Temporal lobe (tissue), 2 donors: Measurements from ENCODE around the gene HOXD9. TPM values are rescaled to one million over a fixed set of nuclear protein-coding genes. Genes with fewer than 3 reads are reported as not detected.

Source experiments
- small RNA-seq: library from RNA; depleted of rRNA; stranded (forward); fragments of <200 nt; gene quantifications from one replicate; pipeline ENCODE3, GENCODE V24; 2014; ENCODE audit warnings: low replicate concordance
- total RNA-seq: library from RNA; depleted of rRNA; stranded (reverse); fragments of >200 nt; gene quantifications from one replicate; pipeline ENCODE4 v1.2.3, GENCODE V29; 2014

Gene HOXD9
- total RNA-seq, 1 donor from 2014 or later: not detected

Small RNAs within 50 kb of the gene (small RNA-seq; reads per million reads assigned to genes)
- 111 reads per million, percentile 97 among the genes with 10 or more reads in this experiment for gene MIR10B

Other genes starting within 250 kb of the HOXD9 start
- 48.9 TPM for gene LNPK, start 120.5 kb upstream of the HOXD9 start, total RNA-seq
- gene EVX2, start 38.8 kb upstream of the HOXD9 start, total RNA-seq: not detected
- gene HOXD13, start 30.0 kb upstream of the HOXD9 start, total RNA-seq: not detected
- gene HOXD12, start 22.9 kb upstream of the HOXD9 start, total RNA-seq: not detected
- not detected for gene HOXD11, start 15.4 kb upstream of the HOXD9 start, total RNA-seq
- not detected for gene HOXD10, start 5.9 kb upstream of the HOXD9 start, total RNA-seq
- gene HOXD8, start 7.0 kb downstream of the HOXD9 start, total RNA-seq: 0.25 TPM
- not detected for gene HOXD4, start 28.8 kb downstream of the HOXD9 start, total RNA-seq
- gene HOXD3, start 34.6 kb downstream of the HOXD9 start, total RNA-seq: not detected
- not detected for gene HOXD1, start 65.9 kb downstream of the HOXD9 start, total RNA-seq
- 30.5 TPM for gene MTX2, start 146.7 kb downstream of the HOXD9 start, total RNA-seq